LoVo (cell line): ENCODE measurements around the gene CHAT.
A peak's percentile ranks its signal among the peaks of the same experiment; 100 is the strongest.

Experiments
- DNase-seq: peaks from one replicate; pipeline ENCODE4 v3.0.0-alpha.2; 2016; ENCODE audit warnings: low spot score

Gene CHAT

DNA sequence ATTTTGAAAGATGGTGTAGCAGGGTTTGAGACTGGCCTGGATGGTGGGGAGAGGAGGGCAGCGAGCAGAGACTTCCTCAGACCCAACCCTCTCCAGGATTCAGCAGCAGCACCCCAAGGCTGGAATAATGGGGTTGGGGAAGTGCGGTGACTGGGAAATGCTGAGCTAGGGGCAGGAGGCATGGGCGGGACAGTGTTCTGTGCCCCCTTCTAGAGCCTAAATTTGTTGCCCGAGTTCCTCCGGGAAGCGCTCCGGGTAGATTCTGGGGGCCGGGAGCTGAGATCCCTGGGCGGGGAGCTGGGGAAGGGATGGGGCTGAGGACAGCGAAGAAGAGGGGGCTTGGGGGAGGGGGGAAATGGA lies at the start of gene CHAT:
CHAT (plus strand) TSS at position 156 of the 360 bp plus-strand sequence; CDS start at position 309, 153 bp downstream.
- no peak for DNase-seq

DNA sequence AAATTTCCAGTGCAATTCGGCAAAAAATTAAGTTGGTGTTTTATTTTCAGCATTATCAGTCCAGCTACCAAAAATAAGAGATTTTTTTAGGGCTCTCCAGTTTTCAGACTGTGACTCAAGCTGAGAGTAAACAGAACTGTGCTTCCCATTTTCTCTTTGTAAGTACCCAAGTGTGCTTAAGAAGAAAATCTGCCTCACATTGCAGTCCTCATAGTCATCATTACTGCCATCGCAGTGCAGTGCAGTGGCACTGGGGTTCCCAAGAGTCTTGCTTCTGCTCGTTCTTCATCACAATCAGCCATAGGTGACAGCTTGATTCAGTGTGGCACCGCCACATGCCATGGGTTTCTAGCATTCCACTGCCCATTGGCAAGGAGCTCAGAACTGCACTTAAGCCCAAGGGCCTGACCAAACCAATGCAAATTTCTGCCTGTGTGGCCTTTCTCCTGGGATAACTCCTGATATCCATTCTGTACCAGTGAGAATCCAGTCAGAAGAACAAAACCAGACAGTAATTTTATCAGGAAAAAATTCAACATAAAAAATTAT lies 49.3 kb upstream of the CHAT start:
- DNase-seq, result no peak

DNA sequence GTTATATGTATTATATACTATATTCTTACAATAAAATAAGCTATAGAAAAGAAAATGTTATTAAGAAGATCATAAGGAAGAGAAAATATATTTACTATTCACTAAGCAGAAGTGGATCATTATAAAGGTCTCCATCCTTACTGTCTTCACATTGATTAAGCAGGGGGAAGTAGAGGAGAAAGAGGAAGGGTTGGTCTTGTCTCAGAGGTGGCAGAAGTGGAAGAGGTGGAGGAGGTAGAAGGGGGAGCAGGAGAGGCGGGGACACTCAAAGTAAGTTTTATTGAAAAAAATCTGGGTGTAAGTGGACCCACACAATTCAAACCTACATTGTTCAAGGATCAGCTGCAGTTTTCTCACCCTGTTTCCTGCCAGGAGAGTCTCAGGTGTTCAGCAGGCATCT lies 46.0 kb upstream of the CHAT start:
- no peak for DNase-seq

DNA sequence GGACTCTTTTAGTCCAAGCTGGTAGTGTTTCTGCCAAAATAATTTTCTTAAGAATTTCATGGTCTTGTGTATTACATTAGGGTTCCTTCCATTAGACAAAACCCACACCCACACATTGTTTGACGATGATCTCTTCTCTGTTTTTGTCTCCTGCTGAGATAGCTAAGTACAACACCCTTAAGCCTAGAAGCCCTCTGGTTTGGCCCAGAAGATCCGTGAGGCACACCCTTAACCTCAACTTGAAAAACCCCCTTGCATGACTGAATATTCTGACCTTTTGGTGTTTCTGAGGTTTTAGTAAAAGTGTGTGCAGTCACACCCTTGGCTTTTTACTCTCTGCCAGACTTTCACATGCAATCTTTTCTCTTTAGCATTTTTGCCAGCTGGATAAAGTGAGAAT lies 45.6 kb upstream of the CHAT start:
- peak; percentile 15 for DNase-seq

DNA sequence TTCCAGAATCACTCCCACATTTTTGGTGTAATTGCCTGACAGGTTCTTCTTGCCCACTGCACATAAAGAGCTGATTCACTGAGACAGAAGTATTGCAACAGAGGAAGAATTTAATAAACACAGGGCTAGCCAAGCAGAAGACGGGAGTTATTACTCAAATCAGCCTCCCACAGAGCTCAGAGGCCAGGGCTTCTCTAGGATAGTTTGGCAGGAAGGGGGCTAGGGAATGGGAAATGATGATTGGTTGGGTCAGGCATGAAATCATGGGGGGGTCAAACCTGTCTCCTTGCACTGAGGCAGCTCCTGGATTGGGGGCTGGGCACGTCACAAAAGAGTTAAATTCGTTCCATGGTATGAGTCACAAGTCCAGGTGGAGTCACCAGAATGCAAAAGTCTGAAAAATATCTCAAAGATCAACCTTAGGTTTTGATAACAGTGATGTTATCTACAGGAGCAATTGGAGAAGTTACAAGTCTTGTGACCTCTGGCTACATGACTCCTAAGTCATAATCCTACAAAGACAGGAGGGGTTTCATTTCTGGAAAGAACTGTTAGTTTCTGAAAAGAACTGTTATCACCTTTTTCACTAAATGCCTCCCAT lies 44.7 kb upstream of the CHAT start:
- DNase-seq, result no peak

DNA sequence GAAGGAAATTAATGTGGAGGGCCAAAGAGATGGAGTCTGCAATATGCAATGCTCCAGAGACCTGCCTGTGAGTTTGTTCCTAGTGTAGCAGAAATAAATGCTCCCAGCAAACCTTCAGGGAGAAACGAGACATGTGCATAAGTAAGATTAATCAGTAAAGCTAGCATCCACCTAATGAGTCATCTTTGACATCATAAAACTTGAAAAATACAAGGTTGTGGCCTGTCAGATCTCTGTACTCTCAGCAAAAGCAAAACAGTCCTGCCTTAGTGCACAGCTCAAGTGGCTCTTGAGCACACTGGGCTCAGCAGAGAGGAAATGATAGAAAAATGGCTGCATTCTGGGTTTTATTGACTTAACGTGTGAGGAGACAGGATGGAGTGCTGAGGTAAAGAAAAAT lies 42.4 kb upstream of the CHAT start:
- no peak for DNase-seq

DNA sequence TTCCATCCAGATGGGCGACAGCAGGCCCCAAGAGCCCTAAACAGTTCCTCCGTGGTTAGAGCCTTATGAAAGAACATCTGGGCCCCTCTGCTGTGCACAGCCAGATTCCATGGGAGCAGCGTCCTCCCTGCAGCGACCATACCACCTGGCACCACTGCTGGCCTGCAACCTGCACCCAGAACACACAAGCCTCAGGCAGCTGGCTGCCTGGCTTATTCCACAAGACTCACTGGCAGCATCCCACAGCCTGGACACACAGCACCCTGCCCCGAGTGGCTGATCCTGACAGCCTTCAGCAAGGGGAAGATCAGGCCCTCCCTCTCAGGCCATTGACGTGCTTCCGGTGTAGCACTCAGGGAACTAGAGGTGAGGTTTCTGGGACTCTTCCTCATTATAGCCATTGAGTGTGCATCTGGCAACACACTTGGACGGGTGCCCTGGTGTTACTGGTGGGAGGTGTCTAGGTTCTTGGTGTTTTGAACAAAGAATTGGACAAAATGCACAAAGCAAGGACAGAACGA lies 41.2 kb upstream of the CHAT start:
- no peak for DNase-seq

DNA sequence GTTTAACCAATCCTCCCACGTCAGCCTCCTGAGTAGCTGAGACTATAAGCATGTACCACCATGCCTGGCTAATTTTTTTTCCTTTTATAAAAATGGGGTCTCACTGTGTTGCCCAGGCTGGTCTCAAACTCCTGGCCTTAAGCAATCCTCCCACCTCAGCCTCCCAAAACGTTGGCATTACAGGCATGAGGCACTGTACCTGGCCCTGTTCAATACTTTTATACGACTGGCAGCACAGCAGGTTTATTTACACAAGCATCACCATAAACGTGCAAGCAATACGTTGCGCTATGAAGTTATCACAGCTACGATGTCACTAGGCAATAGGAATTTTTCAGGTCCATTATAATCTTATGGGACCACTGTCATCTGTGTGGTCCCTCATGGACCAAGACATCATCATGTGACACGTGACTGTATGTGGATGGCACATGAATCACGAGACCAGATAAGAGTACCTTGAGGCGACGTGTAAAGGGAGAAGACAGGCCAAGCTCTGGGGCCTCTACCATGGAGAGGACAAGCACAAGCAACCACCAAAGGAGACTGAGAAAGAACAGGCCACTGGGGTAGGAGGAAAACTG lies 38.3 kb upstream of the CHAT start:
- no peak for DNase-seq

DNA sequence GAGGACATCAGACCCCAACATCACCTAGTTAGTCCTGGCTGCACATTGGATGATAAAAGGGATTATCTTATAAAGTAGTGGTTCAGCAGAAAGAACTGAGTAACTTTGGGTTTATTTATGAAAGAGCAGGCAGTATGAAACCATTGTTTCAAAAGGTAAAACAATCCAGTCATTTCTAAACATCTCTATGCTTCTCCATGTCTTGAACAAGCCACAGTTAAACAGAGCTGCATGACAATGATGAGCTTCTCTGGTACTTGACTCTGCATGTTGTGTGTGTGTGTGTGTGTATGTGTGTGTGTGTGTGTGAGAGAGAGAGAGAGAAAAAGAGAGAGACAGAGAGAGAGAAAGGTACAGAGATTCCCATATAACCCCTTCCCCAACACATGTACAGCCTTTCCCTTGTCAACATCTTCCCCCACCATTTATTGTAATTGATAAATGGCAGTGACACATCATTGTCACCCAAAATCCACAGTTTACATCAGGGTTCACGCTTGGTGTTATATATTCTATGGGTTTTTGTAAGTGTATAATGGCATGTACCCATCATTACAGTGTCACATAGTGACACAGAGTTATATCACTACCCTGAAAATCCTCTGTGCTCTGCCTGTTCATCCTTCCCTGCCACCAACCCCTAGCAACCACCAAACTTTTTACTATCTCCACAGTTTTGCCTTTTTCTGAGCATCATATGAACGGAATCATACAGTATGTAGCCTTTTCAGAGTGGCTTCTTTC lies 36.5 kb upstream of the CHAT start:
- DNase-seq, result no peak

DNA sequence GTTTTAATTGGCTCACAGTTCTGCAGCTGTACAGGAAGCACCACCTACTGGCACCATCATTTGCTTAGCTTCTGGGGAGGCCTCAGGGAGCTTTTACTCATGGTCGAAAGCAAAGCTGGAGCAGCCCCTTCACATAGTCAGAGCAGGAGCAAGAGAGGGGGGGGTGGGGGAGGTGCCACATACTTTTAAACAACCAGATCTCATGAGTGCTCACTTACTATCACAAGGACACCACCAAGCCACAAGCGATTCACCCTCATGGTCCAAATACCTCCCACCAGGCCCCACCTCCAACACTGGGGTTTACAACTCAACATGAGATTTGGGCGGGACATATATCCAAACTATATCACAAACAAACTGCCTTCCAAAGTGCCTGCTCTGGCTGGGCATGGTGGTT lies 35.4 kb upstream of the CHAT start:
- DNase-seq, result no peak

DNA sequence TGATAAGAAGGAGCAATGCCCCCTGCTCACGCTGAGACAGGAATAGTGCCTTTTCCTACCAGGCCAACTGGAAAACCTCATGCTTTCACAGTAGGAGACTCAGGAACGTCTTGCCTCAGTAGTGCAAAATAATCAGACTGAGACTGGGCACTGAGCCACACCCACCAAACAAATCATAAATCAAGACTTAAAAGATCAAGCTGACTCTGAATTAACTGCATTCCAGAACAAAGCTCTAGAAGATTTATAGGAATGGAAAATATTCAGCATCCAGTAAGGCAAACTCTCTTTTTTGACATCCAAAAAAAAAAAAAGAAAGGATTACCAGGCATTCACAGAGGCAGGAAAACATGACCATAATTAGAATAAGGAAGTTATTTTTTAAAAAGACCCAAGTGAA lies 34.2 kb upstream of the CHAT start:
- no peak for DNase-seq

DNA sequence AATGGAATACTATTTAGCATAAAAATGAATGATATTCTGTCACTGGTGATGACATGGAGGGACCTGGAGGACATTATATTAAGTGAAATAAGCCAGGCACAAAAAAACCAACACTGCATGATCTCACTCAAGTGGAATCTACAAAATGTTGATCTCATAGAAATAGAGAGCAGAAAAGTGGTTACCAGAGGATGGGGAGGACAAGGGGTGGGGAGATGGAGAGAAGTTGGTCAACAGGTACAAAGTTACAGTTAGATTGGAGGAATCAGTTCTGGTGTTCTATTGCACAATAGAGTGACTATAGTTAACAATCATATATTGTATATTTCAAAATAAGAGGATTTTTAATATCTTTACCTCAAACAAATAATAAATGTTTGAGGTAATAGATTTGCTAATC lies 28.4 kb upstream of the CHAT start:
- no peak for DNase-seq

DNA sequence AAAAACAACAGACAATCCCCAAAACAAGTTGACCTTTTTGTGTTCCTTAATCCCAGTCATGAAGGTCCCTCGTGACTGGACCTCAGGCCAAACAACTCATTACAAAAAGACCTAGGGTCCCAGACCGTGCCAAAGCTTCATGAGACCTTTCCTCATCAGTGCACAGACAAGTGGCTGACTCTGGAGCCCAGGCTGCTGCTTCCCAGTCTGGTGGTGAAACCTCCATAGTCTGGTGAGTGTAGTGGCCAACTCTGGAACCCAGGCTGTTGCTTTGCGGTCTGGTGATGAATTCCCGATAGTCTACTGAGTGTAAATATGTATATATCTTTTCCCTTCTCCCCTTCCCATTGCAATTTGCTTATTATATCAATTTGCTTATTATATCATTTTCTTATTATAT lies 25.9 kb upstream of the CHAT start:
- DNase-seq, result no peak

DNA sequence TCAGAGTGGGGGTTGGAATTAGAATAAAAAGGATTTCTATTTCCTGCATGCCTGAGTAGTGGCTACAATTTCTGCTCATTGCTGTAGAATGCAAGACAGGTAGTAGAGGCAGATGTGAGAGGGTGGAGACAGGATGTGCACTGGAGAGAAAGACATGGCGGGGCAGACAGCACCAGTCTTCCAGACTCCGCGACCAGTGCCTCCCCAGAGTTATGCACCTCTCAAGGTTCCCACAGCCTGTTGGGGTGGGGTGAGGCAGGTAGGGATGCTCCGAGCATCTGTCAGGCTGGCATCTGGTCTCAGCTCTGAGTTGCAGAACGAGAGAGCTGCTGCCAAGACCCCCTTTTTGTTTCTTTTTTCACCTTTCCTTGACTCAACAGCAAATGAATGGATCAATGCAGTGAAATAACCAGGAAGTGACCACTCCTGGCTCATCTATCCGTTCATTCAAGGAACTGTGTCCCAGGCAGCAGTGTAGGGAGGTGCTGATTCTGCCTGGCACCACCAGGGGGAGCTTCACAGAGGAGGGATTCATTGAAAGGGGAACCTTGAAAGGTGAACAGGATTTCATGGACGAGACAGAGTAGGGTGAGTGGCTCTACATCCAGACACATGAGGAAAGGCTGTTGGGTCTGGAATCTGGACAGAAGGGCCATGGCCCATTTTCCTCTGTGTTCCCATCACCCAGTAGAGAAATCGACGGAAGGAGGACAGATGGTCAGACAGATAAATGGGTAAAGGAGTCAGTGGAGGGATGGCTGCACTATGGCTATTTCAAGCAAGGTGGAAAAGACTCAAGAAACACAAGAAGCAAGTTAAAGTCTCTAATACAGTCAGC lies 20.9 kb upstream of the CHAT start:
- DNase-seq, result peak; percentile 62

DNA sequence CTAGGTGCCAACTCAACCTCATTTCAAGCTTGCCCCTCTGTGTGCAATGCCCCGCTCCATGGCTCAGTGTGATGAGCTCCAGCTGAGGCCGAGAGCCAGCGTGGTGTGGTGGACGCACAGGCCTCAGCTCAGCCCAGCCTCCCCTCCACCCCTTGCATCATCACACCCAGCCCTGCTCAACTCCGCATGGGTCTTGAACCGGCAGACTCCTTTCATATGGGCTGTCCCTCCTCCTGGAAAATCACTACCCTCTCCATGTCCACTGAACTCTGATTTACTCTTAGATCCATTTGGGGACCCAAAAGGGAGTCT lies 20.3 kb upstream of the CHAT start:
- DNase-seq, result no peak

DNA sequence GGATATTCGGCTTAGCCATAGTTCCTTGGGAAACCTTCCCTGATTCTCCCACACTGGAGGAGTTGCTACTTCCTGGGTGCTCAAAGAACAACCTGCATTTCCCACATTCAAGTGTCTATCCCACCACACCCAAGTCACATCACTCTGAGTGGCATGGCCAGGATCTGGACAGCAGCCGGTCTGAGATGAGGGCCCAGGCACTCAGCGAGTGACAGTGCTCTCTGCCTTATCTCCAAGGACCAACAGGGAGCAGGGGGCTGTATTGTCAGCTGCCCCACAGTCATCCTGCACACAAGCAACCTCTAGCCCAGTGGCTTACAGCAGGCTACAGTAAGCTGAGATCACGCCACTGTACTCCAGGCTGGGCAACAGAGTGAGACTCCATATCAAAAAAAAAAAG lies 19.8 kb upstream of the CHAT start:
- no peak for DNase-seq

DNA sequence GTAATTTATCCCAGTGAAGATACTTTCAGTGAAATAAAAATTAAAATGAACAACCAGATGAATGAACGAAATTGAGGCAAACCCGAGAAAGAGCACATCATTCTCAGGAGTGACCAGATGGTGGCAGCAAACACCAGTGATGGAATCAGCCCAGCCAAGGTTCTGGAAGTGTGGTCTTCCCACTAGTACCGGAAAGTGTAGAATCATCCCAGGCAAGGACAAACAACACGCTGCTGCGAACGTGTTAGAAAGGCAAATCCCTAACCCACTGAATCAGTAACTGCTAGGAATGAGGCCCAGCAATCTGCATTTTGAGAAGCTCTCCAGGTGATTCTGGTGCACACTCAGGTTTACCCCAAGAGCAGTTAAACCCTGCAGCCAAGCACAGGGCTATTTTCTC lies 19.2 kb upstream of the CHAT start:
- DNase-seq, result peak; percentile 51

DNA sequence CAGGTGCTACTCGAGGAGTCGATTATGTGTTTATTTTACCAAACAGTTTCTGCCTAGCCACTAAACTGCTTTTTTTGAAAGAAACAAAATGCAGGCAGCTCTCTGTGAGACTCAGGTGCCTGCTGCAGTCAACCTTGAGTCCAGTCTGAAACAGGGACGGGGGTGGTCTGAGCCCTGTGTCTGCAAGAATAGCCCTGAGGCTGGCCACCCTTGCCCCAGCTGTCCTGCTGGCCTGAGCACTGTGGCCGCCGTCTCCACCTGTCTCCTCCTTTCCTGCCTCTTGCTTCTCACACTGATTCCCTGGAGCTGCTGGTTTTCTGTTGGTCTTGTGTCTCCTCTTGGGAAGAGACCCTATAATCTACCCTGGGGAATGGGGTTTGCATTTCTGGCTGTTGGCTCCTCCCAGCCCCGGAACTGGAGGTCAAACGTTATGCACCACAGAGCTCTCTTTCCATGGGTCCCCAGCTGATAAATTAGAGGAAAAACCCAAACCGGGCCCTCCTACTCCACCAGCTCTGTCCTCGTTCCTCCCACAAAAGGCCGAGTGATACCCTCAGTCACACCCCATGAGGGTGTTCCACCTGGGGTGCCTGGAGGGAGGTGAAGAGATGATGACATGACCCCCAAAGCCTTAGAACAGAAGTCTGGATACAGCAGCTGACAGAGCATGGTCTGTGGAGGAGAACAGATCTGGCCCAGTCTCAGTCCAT lies 18.7 kb upstream of the CHAT start:
- DNase-seq, result no peak

DNA sequence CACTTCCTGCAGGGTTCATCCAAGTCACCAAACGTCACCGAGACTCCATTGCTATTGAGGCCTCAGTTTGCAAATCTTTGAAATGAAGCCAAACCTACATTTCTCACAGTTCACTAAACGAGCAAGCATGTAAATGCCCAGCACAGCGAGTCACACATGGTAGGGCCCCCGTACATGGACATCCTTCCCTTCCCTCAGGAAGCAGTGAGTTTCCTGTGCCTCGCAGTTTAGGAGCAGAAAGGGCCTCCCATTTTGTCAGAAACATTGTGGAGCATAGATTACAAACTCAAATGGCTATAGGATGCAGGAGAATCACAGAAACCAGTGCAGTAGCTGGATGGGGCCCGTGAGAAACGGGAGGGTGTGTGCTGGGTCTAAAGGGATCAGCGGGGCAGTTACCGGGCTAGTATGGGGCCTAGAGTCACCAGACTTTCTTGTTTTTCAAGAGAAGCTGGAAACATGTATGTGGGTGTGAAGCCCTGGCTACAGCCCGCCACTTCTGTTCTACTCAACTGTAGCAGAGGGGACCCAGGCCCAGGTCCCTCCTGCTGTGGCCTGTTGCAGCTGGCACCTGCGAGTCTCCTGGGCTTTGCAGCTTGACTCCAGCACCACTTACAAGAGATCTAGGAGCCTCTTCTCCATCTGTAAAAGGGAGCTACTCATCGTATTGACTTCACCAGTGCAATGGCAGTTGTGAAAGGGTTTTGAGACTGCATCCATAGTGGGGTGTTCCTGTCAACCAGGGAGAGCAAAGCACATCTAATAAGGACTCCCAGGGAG lies 17.9 kb upstream of the CHAT start:
- DNase-seq, result no peak

DNA sequence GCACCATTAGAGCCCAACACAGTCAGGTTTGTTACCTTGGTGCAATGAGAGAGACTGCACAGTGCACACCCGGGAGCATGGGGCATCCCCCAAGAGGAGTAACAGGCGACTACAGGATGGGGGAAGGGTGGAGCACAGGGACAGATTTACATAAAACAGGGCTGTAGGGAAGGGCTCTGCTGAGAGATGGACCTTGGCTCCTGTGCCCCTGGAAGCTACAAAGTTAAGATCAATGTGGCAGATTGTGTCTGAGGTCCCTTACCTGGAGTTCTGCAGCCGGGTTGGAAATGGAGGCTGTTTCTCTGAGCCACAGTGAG lies 17.4 kb upstream of the CHAT start:
- no peak for DNase-seq

DNA sequence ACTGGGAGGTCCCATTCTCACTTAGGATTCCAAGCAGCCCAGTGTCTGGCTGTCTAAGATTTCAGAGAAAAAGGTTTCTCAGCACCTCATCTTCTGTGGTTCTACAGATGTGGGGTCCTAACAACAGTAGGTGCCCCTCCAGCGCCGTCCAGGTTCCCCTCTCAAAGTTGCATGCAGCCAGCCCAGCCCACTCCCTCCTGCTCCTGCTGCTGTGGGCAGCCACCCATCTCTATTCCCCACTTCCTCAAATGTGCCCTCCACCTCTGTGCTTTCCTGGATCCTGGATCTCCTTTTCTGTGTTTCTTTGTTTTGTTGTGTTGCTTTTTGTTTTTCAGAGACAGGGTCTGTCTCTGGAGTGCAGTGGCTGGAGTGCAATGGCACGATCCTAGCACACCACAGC lies 17.0 kb upstream of the CHAT start:
- no peak for DNase-seq
